ENCODE results near the gene HSPA12A.

The HSPA12A gene

DNA sequence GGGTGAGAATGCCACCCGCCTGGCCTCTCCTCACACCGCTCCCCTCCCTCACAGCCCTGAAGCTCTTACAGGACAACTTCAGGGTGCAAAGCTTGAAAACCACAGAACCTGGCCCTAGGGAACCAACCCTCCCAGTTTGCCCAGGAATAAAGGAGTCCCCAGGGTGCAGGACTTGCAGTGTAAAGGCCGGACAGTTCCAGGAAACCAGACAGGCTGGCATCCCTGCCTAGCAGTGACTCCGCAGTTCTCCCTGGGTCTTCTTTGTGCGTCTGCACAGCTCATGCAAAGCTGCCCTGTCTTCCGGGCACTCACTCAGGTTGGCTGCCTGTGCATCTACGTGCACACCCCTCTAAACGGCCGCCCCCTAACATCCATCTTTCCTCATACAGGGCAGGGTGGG lies 36.1 kb downstream of the HSPA12A start:
- no peak for DNase-seq (ENCODE audit: low read depth, low spot score)
- H3K9ac ChIP-seq (ENCODE audit: insufficient read length, low read depth) = no peak overlapping the region
- TF ChIP-seq ZNF274 (IDR thresholded peaks at IDR 0.05; ENCODE audit: low read depth, low read length) (no peak), YY1 (IDR thresholded peaks at IDR 0.05; ENCODE audit: insufficient read depth, insufficient read length) (no peak), SUZ12 (IDR thresholded peaks at IDR 0.05; ENCODE audit: extremely low read depth, insufficient read depth, insufficient read length) (no peak)

DNA sequence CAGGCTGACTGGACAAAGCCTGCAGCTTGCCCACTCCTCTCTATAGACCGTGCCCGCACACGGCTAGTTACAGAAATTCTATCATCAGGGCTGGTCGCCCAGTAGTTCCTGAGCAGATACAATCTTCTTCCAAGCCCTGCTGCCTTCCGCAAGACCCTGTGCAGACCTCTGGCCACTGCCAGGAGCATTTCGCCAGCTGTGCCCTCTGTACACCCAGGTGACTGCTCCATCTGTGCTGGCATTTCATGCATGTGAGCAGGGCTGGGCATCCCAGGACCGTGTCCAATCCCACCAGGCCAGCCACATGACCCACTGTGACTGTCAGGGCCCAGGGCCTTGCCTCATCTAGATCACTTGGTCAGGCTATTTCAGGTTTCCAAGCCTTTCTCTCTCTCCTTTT lies 36.9 kb downstream of the HSPA12A start:
- H3K4me1 ChIP-seq (ENCODE audit: insufficient read depth, insufficient read length) = peaks cover 2% of the 10 kb centered on the region
- peaks cover 2% of the 10 kb centered on the region for H3K36me3 ChIP-seq (ENCODE audit: insufficient read depth, insufficient read length, low read length)
- no peak overlapping the region for H3K9ac ChIP-seq (ENCODE audit: insufficient read length, low read depth)
- no peak for TF ChIP-seq SUZ12 (IDR thresholded peaks at IDR 0.05; ENCODE audit: extremely low read depth, insufficient read depth, insufficient read length)
- no peak for TF ChIP-seq ZNF274 (IDR thresholded peaks at IDR 0.05; ENCODE audit: low read depth, low read length)
- TF ChIP-seq YY1 (IDR thresholded peaks at IDR 0.05; ENCODE audit: insufficient read depth, insufficient read length) = no peak
- H3K27me3 ChIP-seq (ENCODE audit: insufficient read depth, insufficient read length) = no peaks in the 10 kb centered on the region
- no peak for DNase-seq (ENCODE audit: low read depth, low spot score)
- no peak overlapping the region for H3K4me3 ChIP-seq (ENCODE audit: insufficient read length, low read depth)
- no peaks in the 10 kb centered on the region for H3K9me3 ChIP-seq (ENCODE audit: insufficient read depth, low read length)

More for the DNA sequence above, 36.1 kb downstream of the HSPA12A start:
- peaks cover 2% of the 10 kb centered on the region for H3K4me1 ChIP-seq (ENCODE audit: insufficient read depth, insufficient read length)
- H3K27me3 ChIP-seq (ENCODE audit: insufficient read depth, insufficient read length) = no peaks in the 10 kb centered on the region
- H3K36me3 ChIP-seq (ENCODE audit: insufficient read depth, insufficient read length, low read length) = peaks cover 2% of the 10 kb centered on the region
- H3K9me3 ChIP-seq (ENCODE audit: insufficient read depth, low read length) = no peaks in the 10 kb centered on the region
- no peak overlapping the region for H3K4me3 ChIP-seq (ENCODE audit: insufficient read length, low read depth)

DNA sequence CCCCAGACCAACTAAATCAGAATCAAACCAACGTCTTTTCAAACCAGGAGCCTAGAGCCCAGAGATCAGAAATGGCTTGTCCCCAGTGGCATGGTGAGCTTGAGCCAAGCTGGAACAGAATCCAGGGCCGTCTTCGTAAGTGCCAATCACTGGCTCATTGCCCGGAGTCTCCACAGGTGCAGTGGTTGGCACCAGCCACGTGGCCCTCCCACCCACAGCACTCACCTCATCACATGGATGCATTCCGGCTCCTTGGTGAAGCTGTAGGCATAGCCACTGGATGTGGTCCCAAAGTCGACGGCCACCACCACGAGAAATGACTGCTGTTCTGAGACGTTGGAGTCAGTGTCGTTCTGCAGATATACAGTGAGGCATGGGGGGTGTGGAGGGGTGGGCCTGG lies 37.4 kb downstream of the HSPA12A start:
- H3K4me3 ChIP-seq (ENCODE audit: insufficient read length, low read depth) = no peak overlapping the region
- H3K9me3 ChIP-seq (ENCODE audit: insufficient read depth, low read length) = no peaks in the 10 kb centered on the region
- no peak for TF ChIP-seq ZNF274 (IDR thresholded peaks at IDR 0.05; ENCODE audit: low read depth, low read length)
- TF ChIP-seq SUZ12 (IDR thresholded peaks at IDR 0.05; ENCODE audit: extremely low read depth, insufficient read depth, insufficient read length) = no peak
- no peak for TF ChIP-seq YY1 (IDR thresholded peaks at IDR 0.05; ENCODE audit: insufficient read depth, insufficient read length)
- H3K9ac ChIP-seq (ENCODE audit: insufficient read length, low read depth) = no peak overlapping the region
- H3K36me3 ChIP-seq (ENCODE audit: insufficient read depth, insufficient read length, low read length) = peaks cover 2% of the 10 kb centered on the region
- no peak for DNase-seq (ENCODE audit: low read depth, low spot score)
- no peaks in the 10 kb centered on the region for H3K27me3 ChIP-seq (ENCODE audit: insufficient read depth, insufficient read length)
- peaks cover 2% of the 10 kb centered on the region for H3K4me1 ChIP-seq (ENCODE audit: insufficient read depth, insufficient read length)

DNA sequence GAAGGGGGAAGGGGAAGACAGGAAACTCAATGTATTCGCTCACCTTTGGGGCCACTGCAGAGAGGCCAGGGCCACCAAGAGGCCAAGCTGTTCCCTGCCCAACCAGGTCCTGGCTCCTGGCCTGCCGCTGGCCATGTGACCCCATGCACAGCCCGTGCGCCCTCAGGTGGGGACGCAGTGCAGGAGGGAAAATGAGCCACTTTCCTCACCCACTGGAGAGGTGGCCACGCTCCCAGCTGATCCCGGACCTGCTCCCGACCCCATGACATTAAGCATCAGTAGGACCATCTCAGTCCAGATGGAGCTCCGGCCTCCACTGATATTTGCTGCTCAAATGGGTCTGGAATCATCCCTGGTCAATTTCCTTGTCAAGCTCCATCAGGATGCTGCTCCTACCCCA lies 40.2 kb downstream of the HSPA12A start:
- H3K36me3 ChIP-seq (ENCODE audit: insufficient read depth, insufficient read length, low read length) = peaks cover 7% of the 10 kb centered on the region
- H3K4me3 ChIP-seq (ENCODE audit: insufficient read length, low read depth) = no peak overlapping the region
- peaks cover 4% of the 10 kb centered on the region for H3K4me1 ChIP-seq (ENCODE audit: insufficient read depth, insufficient read length)
- H3K27me3 ChIP-seq (ENCODE audit: insufficient read depth, insufficient read length) = no peaks in the 10 kb centered on the region
- TF ChIP-seq ZNF274 (IDR thresholded peaks at IDR 0.05; ENCODE audit: low read depth, low read length) (no peak), YY1 (IDR thresholded peaks at IDR 0.05; ENCODE audit: insufficient read depth, insufficient read length) (no peak), SUZ12 (IDR thresholded peaks at IDR 0.05; ENCODE audit: extremely low read depth, insufficient read depth, insufficient read length) (no peak)
- H3K9me3 ChIP-seq (ENCODE audit: insufficient read depth, low read length) = no peaks in the 10 kb centered on the region
- no peak overlapping the region for H3K9ac ChIP-seq (ENCODE audit: insufficient read length, low read depth)
- DNase-seq (ENCODE audit: low read depth, low spot score) = no peak

DNA sequence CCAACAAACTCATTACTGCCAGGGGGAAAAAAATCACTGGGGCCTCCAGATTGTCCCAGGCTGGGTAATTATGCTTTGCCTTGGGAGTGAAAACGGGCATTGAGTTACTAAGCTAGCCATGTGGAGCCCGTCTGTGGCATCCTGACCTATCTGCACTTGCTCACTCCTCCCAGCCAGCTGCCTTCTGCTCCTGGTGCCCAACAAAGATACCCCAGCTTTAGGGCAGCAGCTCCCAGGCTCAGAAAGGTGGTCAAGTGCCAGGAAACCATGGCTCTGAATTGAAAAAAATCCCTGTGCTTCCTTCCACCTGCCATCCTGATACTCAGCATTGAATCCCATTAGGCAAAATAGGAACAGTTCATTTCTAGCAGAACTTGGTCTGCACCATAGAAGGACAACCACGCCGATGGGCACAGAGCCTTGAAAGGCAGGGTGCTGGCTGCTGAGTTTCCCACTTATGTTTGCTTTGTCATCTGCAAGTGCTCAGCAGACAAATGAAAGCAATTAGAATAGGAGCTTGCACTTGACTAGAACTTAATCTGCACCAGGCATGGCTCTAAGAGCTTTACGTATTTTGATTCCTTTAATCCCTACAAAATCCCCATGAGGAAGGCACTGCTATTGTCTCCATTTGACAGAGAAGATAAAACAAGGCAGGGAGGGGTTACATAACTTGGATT lies 42.8 kb downstream of the HSPA12A start:
- Histone ChIP-seq H3K4me1 (ENCODE audit: insufficient read depth, insufficient read length) (peaks cover 10% of the 10 kb centered on the region), H3K9me3 (ENCODE audit: insufficient read depth, low read length) (no peaks in the 10 kb centered on the region), H3K36me3 (ENCODE audit: insufficient read depth, insufficient read length, low read length) (peaks cover 6% of the 10 kb centered on the region), H3K4me3 (ENCODE audit: insufficient read length, low read depth) (no peak overlapping the region), H3K9ac (ENCODE audit: insufficient read length, low read depth) (no peak overlapping the region), H3K27me3 (ENCODE audit: insufficient read depth, insufficient read length) (no peaks in the 10 kb centered on the region)
- no peak for DNase-seq (ENCODE audit: low read depth, low spot score)
- no peak for TF ChIP-seq ZNF274 (IDR thresholded peaks at IDR 0.05; ENCODE audit: low read depth, low read length)

DNA sequence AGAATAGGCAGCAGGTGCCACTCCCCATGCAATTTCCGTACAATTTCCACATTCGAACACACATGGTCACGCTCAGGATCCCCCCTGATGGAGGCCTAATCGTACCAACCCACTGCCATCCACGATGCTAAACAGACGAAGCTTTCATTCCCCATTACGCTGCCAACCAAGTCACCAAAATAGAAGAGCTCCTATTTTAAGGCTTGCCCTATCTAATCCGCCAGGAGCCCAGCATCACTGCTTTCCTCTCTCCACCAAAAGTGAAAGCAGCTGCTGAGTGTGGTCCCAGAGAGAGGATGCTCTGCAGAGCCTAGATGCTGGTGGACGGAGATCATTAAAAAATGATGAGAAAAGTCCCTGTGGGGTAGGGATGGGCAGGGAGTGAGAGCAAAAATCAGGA lies 43.3 kb downstream of the HSPA12A start:
- Histone ChIP-seq H3K27me3 (ENCODE audit: insufficient read depth, insufficient read length) (no peaks in the 10 kb centered on the region), H3K9me3 (ENCODE audit: insufficient read depth, low read length) (no peaks in the 10 kb centered on the region), H3K4me1 (ENCODE audit: insufficient read depth, insufficient read length) (peaks cover 13% of the 10 kb centered on the region), H3K36me3 (ENCODE audit: insufficient read depth, insufficient read length, low read length) (peaks cover 5% of the 10 kb centered on the region), H3K9ac (ENCODE audit: insufficient read length, low read depth) (no peak overlapping the region), H3K4me3 (ENCODE audit: insufficient read length, low read depth) (no peak overlapping the region)
- no peak for TF ChIP-seq YY1 (IDR thresholded peaks at IDR 0.05; ENCODE audit: insufficient read depth, insufficient read length)
- no peak for TF ChIP-seq SUZ12 (IDR thresholded peaks at IDR 0.05; ENCODE audit: extremely low read depth, insufficient read depth, insufficient read length)
- no peak for TF ChIP-seq ZNF274 (IDR thresholded peaks at IDR 0.05; ENCODE audit: low read depth, low read length)
- DNase-seq (ENCODE audit: low read depth, low spot score) = no peak

DNA sequence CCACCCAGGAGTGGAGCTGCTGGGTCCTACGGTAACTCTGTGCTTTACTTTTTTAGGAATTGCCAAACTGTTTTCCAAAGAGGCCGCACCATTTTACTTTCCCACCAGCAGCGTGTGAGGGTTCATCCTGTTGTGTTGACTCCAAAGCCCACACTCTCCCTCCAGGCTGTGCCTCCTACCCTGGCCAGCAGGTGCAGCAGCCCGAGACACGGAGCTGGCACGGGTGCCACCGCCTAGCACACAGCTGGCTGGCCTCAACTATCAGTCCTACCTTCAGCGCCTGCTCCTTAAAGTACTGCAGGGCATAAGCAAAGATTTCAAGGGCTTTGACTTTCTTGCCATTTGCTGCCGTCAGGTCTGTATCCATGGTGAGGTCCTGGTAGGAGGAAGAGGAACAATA lies 44.0 kb downstream of the HSPA12A start:
- H3K27me3 ChIP-seq (ENCODE audit: insufficient read depth, insufficient read length) = no peaks in the 10 kb centered on the region
- TF ChIP-seq YY1 (IDR thresholded peaks at IDR 0.05; ENCODE audit: insufficient read depth, insufficient read length) = no peak
- TF ChIP-seq ZNF274 (IDR thresholded peaks at IDR 0.05; ENCODE audit: low read depth, low read length) = no peak
- TF ChIP-seq SUZ12 (IDR thresholded peaks at IDR 0.05; ENCODE audit: extremely low read depth, insufficient read depth, insufficient read length) = no peak
- no peak overlapping the region for H3K9ac ChIP-seq (ENCODE audit: insufficient read length, low read depth)
- H3K4me1 ChIP-seq (ENCODE audit: insufficient read depth, insufficient read length) = peaks cover 13% of the 10 kb centered on the region
- no peak for DNase-seq (ENCODE audit: low read depth, low spot score)
- no peaks in the 10 kb centered on the region for H3K9me3 ChIP-seq (ENCODE audit: insufficient read depth, low read length)
- no peak overlapping the region for H3K4me3 ChIP-seq (ENCODE audit: insufficient read length, low read depth)
- H3K36me3 ChIP-seq (ENCODE audit: insufficient read depth, insufficient read length, low read length) = peaks cover 5% of the 10 kb centered on the region

Measured in NT2/D1 (cell line).